A549 (cell line): ENCODE results near the gene CASQ1.

Source experiments
- POLR2A ChIP-seq: IDR thresholded peaks from 2 replicates; pipeline ENCODE4 v1.6.1; 2012; ENCODE audit warnings: mild to moderate bottlenecking, low read length
- SMC3 ChIP-seq: fragments of >200 bp; sonication (Bioruptor Twin); formaldehyde crosslinking; IDR thresholded peaks from 3 replicates; pipeline ENCODE4 v1.6.1; 2018; ENCODE audit warnings: inconsistent platforms
- TF ChIP-seq, protein P1 (sequence below): fragments of >200 bp; sonication (Bioruptor Twin); formaldehyde crosslinking; IDR thresholded peaks from 3 replicates; pipeline ENCODE4 v1.5.1; 2016

DNA sequence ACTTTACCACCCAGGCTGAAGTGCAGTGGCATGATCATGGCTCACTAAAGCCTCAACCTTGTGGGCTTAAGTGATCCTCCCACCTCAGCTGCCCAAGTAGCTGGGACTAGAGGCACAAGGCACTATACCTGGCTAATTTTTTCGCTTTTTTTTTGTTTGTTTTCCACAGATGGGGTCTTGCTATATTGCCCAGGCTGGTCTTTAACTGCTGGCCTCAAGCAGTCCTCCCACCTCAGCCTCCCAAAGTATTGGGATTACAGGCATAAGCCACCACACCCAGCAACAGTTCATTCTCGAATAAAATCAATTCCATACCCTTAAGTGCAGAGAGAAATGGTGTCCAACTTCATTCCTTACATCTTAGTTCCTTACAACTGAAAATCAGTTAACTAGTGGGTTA, 47.2 kb downstream of the CASQ1 start:
- no peak for TF ChIP-seq POLR2A
- no peak for TF ChIP-seq SMC3
- TF ChIP-seq, protein P1, sequence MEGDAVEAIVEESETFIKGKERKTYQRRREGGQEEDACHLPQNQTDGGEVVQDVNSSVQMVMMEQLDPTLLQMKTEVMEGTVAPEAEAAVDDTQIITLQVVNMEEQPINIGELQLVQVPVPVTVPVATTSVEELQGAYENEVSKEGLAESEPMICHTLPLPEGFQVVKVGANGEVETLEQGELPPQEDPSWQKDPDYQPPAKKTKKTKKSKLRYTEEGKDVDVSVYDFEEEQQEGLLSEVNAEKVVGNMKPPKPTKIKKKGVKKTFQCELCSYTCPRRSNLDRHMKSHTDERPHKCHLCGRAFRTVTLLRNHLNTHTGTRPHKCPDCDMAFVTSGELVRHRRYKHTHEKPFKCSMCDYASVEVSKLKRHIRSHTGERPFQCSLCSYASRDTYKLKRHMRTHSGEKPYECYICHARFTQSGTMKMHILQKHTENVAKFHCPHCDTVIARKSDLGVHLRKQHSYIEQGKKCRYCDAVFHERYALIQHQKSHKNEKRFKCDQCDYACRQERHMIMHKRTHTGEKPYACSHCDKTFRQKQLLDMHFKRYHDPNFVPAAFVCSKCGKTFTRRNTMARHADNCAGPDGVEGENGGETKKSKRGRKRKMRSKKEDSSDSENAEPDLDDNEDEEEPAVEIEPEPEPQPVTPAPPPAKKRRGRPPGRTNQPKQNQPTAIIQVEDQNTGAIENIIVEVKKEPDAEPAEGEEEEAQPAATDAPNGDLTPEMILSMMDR, result no peak
